Hepatocyte (in vitro differentiated cells): ENCODE measurements around the gene SCAMP2.

Experiments used
- EZH2 ChIP-seq: fragments of 200-600 bp; sonication (generic); IDR thresholded peaks from 2 replicates; pipeline ENCODE4 v1.6.1; 2016; ENCODE audit warnings: antibody characterized with exemption, mild to moderate bottlenecking, borderline replicate concordance
- EZH2phosphoT487 ChIP-seq: fragments of 200-600 bp; sonication (generic); IDR thresholded peaks from one replicate; pipeline ENCODE4 v1.6.1; 2018; ENCODE audit warnings: antibody characterized with exemption, mild to moderate bottlenecking, low read depth, moderate library complexity; ENCODE audit not compliant: unreplicated experiment, severe bottlenecking
- TF ChIP-seq, protein P1 (sequence below): fragments of 200-600 bp; sonication (generic); IDR thresholded peaks from 2 replicates; pipeline ENCODE4 v1.5.1; 2016; ENCODE audit warnings: antibody characterized with exemption, mild to moderate bottlenecking; ENCODE audit not compliant: poor library complexity

DNA sequence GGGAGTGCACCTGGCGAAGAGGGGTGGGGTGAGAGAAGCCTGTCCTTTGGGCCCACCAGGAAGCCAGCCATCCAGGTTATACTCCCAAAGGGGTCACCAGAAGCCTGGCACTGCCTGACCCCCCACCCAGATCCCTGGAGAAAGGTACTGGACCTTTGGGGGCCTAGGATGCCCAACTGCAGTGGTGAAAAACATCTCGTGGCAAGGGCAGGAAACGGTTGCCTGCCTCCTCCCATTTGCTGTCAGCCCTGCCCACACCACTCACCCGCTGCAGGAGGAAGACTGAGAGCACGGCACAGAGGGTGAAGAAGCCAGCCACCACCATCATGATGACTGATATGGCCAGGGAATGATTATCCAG lies 28.0 kb downstream of the SCAMP2 start:
- TF ChIP-seq, protein P1, sequence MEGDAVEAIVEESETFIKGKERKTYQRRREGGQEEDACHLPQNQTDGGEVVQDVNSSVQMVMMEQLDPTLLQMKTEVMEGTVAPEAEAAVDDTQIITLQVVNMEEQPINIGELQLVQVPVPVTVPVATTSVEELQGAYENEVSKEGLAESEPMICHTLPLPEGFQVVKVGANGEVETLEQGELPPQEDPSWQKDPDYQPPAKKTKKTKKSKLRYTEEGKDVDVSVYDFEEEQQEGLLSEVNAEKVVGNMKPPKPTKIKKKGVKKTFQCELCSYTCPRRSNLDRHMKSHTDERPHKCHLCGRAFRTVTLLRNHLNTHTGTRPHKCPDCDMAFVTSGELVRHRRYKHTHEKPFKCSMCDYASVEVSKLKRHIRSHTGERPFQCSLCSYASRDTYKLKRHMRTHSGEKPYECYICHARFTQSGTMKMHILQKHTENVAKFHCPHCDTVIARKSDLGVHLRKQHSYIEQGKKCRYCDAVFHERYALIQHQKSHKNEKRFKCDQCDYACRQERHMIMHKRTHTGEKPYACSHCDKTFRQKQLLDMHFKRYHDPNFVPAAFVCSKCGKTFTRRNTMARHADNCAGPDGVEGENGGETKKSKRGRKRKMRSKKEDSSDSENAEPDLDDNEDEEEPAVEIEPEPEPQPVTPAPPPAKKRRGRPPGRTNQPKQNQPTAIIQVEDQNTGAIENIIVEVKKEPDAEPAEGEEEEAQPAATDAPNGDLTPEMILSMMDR = no peak
- no peak for TF ChIP-seq EZH2phosphoT487
- TF ChIP-seq EZH2 = no peak
